GM18868 (cell line): ENCODE results near the gene SCARF2.
"Not testable (repeated sequence)": the region's sequence is repeated elsewhere in the genome, so short reads cannot be mapped to it uniquely, and the experiment has no call there.

Experiments used
- ATAC-seq: cut with Tn5 transposase; IDR thresholded peaks from one replicate; pipeline ENCODE4 v1.9.1; 2021; ENCODE audit warnings: mild to moderate bottlenecking, moderate library complexity; ENCODE audit not compliant: unreplicated experiment

SCARF2 gene

GRCh38 chr22:20396639-20397038, 41.0 kb downstream of the SCARF2 start:
- no peak for ATAC-seq

GRCh38 chr22:20395907-20396287, 41.7 kb downstream of the SCARF2 start:
- no peak for ATAC-seq

GRCh38 chr22:20395181-20395906, 42.3 kb downstream of the SCARF2 start:
- ATAC-seq = no peak

GRCh38 chr22:20393705-20394476, 43.7 kb downstream of the SCARF2 start, which contains the start of gene ZNF74:
Gene ZNF74, plus strand, starts transcription at chr22:20394151. Its CDS starts 478 bp downstream, at chr22:20394629.
- ATAC-seq = peak; percentile 85

GRCh38 chr22:20392983-20393704, 44.5 kb downstream of the SCARF2 start:
- ATAC-seq = no peak

- ATAC-seq = not testable (repeated sequence)
Observed at GRCh38 chr22:20392365-20392881, 45.2 kb downstream of the SCARF2 start.

GRCh38 chr22:20391222-20391621, 46.4 kb downstream of the SCARF2 start:
- ATAC-seq = no peak

- ATAC-seq = no peak
Observed at GRCh38 chr22:20390394-20390907, 47.2 kb downstream of the SCARF2 start.

- ATAC-seq = no peak
Observed at GRCh38 chr22:20389288-20389687, 48.3 kb downstream of the SCARF2 start.

- no peak for ATAC-seq
Observed at GRCh38 chr22:20388200-20388599, 49.4 kb downstream of the SCARF2 start.

GRCh38 chr22:20386972-20387371, 50.7 kb downstream of the SCARF2 start:
- no peak for ATAC-seq

GRCh38 chr22:20386336-20386735, 51.3 kb downstream of the SCARF2 start:
- no peak for ATAC-seq

GRCh38 chr22:20384865-20385264, 52.8 kb downstream of the SCARF2 start:
- ATAC-seq = no peak

GRCh38 chr22:20384171-20384570, 53.5 kb downstream of the SCARF2 start:
- no peak for ATAC-seq

- ATAC-seq = no peak
Observed at GRCh38 chr22:20383538-20383937, 54.1 kb downstream of the SCARF2 start.

GRCh38 chr22:20380486-20380885, 57.1 kb downstream of the SCARF2 start:
- no peak for ATAC-seq

- not testable (repeated sequence) for ATAC-seq
Observed at GRCh38 chr22:20378684-20379083, 58.9 kb downstream of the SCARF2 start.

- no peak for ATAC-seq
Observed at GRCh38 chr22:20378110-20378509, 59.5 kb downstream of the SCARF2 start.

- ATAC-seq = not testable (repeated sequence)
Observed at GRCh38 chr22:20376983-20377382, 60.6 kb downstream of the SCARF2 start.

- ATAC-seq = not testable (repeated sequence)
Observed at GRCh38 chr22:20376281-20376680, 61.3 kb downstream of the SCARF2 start.
